Hematopoietic multipotent progenitor cell treated with erythropoietin and hydrocortisone succinate and interleukin-3 and kit ligand, for 4 days (in vitro differentiated cells): Measurements from ENCODE around the gene KCNJ5.

Source experiments
- DNase-seq: peaks from one replicate; pipeline ENCODE4 v3.0.0-alpha.2; 2015

KCNJ5 gene

DNA sequence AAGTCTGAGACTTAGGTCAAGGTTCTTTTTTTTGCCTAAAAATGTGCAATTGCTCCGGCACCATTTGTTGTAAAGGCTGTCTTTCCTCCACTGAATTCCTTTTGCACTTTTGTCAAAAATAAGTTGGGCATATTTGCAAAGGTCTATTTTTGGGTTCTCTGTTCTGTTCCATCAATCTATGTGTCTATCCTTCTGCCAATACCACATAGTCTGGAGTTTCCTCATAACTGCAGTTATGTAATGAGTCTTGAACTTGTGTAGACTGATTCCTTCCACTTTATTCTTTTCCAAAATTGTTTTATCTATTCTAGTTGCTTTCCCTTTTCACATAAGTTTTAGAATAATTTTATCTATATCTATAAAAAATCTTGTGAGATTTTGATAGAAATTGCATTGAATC is 6.7 kb downstream of the KCNJ5 start:
- no peak for DNase-seq

- DNase-seq: no peak
These were observed 7.6 kb downstream of the KCNJ5 start for GRCh38 chr11:128898580-128899344.

DNA sequence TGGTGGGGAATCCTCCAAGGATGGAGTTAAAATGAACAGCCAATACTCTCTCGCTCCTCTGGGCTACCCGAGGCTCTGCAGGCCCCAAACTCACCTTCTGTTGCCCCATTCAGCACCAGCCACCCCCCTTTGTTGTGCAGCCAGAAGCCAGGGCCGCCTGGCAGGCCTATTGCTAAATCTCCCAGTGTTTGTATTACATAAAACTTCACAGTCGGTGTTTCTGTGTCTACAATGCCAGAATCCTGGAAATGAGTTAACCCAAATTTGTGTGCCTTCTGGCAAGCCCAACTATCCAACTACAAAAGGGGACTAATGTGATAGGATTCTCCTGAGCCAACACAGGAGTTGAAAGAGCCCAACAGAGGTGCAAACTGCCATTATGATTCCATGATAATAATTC is 9.3 kb downstream of the KCNJ5 start:
- no peak for DNase-seq

DNA sequence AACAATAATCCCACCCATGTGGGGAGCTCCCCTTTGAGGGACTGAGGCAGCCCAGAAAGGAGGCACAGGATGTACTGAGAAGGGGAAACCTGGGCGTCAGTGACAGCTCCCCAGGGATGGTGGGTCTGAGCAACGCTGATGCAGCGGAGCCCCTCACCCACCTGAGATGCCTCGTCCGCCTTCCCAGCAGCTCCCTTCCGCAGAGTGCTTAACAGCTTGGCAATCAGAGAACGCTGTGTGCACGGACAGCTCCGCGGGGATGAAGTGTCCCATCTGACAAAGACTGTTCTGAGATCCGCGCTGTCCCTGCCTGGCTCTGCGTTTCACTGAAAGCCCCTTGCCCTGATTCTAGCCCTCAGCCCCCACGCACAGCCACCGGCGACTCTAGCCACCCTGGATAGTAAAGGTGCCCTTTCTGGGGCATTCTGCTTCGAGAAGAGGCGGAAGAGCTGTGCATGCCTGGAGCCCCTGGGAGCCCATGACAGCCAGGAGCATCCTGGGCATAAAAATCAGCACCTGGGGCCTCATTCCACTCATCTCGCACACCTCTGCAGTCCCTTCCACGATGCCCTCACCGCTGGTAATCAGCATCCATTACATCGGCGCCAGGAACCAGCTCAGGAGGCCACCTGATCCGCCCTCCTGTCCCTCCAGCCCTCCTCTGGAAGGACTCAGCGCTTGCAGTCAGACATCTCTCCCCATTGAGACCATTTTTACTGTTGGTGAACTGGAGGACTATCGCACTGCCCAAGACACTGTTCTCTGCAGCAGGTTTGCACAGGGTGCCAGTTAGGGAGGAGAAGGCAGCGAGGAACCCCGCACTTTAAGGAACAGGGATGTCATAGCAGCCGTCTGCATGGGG is 10.7 kb downstream of the KCNJ5 start:
- no peak for DNase-seq

DNA sequence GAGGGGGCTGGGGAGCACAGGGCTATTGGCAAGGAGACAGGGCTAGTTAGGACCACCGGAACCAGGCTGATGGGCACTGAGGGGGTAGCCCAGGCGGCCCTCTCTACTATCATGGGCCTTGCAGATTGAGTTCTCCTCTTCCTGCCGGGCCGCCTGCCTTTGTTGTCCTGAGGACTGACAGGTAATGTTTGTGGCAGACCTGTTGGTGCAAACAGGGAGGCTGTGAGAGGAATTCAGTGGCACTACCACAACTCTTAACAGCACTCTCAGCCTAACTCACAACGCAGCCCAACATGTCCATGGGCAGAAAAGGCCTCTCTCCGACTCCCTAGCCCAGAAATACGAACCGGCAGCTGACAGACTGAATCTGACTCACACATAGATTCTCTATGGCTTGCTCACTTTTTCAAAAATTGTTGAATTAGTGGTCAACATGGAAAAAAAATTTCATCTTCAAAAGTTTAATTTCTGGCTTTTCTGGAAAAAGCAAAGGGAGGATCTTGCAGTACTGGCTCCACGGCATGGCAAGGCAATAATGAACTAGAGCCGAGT is 11.4 kb downstream of the KCNJ5 start:
- no peak for DNase-seq

GRCh38 chr11:128903248-128904061 is 12.3 kb downstream of the KCNJ5 start:
- peak; percentile 32 for DNase-seq

GRCh38 chr11:128904303-128904655 is 13.1 kb downstream of the KCNJ5 start:
- no peak for DNase-seq

GRCh38 chr11:128904656-128905344 is 13.6 kb downstream of the KCNJ5 start:
- peak; percentile 39 for DNase-seq

DNA sequence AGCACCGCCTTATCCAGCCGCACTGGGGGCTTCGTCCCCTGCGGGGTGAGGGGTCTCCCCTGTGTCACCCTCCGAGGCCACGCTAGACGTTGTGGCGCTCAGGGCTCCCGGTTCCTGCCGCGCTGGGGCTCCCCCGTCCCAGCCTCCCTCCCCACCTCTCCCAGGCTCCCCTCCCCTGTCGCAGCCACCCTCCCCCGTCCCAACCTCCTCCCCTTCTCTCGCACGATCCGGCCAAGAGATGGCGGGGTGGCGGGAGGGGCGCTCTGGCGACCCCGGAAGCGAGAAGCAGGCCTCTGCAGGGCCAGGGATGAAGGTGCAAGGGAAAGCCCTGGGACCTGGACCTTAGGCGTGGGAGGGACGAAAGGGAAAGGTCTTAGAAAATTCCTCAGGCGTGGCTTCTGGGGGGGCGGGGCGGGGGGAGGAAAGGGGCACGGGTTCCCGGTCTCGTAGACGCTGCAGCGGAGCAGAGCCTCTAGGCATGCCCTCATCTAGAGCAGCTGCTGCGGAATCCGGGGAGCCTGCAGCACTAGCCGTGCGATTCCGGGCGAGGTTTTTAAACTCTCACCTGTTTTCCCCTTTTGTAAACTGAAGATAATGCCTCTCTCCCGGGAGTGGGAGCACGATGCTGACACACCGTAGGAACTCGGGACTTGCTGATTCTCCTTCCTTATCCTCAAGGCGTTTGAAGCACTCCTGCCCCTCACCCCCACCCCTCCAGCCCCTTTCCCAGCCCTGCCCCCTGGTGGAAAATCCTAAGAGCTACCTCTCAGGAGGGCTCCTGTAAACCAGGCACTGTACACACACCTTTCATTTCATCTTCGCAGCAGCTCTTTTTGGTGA is 14.4 kb downstream of the KCNJ5 start:
- peak; percentile 69 for DNase-seq

DNA sequence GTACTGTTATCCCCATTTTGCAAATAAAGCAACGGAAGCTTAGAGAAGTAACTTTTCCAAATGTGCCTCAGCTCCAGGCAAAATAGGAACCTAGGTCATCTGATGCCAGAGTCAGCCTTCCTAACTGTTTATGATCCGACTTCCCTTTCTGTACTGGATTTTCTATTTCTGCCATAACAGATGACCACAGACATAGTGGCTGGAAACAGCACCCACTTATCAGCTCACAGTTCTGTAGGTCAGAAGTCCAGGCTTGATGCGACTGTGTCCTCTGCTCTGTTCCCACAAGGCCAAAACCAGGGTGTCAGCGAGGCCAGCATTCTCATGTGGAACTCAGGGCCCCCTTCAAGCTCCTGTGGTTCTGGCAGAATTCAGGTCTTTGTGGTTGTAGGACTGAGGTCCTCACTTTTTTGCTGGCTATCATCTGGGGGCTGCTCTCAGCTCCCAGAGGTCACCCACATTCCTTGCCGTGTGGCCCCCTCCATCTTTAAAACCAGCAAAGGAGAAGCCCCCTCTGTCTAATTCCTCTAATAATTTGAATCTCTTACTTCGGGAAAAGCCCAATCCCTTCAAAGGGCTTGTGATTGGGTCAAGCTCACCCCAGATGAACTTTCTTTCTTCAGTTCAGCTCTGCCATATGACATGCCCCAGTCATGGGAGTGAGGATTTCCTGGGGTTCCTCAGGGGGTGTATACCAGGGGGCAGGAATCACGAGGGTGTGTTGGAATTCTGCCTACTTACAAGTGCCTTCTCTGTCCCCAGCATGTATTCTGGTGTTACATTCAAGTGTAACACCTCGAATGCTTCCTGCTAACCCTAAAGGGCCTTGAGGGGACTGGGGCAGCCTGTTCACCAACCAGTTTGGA is 15.3 kb downstream of the KCNJ5 start:
- no peak for DNase-seq

DNA sequence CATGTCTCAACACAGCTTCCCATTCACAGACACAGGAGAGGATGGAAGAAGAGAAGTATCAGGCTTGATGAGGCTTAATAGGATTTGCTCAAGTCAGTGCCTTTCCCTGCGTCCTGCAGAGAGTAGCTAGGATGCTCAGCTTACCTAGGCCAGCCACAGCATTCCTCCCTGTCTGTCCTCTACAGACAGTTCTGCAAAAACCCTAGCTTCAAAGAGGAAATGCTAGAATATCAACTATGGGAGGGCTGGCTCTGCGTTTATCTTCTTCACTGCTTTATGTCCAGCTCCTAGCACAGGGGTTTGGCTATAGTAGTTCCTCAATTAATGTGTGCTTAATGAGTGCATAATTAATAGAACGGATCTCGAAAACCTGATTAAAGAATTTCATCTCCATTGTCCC is 16.4 kb downstream of the KCNJ5 start:
- DNase-seq: no peak

DNA sequence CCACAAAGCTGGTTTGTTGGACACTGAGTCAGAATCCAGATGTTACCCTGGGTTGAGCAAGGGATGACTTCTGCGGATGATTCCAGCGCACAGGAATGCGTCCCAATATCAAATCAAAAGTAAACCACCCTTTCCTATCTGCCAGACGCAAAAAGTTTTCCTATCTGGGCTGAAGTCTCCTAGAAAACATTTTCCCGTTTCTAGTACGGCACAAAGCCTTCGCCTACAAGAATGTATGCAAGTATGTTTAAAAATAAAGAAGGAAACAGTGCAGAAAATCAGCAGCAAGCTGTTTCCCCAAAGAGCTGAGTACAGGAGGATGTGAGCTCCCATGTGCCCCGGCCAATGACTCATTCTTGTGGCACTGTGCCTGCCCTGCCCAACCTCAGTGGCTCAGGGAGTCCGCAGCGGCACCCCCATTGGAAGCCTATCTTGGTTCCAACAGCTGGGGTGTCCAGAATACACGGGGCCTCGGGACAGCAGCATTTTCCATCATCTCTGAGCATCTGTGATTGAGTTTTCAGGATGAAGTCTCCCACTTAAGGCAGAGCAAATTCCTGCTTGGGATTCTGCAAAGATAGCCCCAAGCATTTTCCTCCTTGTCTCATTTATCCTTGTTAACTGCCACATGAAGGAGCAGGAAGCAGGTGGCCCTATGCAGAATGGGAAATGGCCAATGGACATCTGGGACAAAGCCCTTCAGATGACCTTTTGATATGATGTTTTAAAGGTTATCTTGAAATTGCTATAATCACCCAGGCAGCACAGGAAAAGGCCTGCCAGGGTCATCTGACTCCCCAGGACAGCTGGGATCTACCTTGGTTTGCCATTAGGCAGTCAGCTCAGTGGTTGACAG is 17.5 kb downstream of the KCNJ5 start:
- peak; percentile 83 for DNase-seq

GRCh38 chr11:128909438-128910125 is 18.4 kb downstream of the KCNJ5 start:
- DNase-seq: no peak

- no peak for DNase-seq
These were observed 19.4 kb downstream of the KCNJ5 start for GRCh38 chr11:128910576-128910975.

GRCh38 chr11:128911239-128911638 is 20.1 kb downstream of the KCNJ5 start:
- DNase-seq: no peak

DNA sequence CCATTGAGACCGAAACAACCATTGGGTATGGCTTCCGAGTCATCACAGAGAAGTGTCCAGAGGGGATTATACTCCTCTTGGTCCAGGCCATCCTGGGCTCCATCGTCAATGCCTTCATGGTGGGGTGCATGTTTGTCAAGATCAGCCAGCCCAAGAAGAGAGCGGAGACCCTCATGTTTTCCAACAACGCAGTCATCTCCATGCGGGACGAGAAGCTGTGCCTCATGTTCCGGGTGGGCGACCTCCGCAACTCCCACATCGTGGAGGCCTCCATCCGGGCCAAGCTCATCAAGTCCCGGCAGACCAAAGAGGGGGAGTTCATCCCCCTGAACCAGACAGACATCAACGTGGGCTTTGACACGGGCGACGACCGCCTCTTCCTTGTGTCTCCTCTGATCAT is 20.5 kb downstream of the KCNJ5 start:
- DNase-seq: no peak

- DNase-seq: no peak
These were observed 22.6 kb downstream of the KCNJ5 start for GRCh38 chr11:128913806-128914205.

DNA sequence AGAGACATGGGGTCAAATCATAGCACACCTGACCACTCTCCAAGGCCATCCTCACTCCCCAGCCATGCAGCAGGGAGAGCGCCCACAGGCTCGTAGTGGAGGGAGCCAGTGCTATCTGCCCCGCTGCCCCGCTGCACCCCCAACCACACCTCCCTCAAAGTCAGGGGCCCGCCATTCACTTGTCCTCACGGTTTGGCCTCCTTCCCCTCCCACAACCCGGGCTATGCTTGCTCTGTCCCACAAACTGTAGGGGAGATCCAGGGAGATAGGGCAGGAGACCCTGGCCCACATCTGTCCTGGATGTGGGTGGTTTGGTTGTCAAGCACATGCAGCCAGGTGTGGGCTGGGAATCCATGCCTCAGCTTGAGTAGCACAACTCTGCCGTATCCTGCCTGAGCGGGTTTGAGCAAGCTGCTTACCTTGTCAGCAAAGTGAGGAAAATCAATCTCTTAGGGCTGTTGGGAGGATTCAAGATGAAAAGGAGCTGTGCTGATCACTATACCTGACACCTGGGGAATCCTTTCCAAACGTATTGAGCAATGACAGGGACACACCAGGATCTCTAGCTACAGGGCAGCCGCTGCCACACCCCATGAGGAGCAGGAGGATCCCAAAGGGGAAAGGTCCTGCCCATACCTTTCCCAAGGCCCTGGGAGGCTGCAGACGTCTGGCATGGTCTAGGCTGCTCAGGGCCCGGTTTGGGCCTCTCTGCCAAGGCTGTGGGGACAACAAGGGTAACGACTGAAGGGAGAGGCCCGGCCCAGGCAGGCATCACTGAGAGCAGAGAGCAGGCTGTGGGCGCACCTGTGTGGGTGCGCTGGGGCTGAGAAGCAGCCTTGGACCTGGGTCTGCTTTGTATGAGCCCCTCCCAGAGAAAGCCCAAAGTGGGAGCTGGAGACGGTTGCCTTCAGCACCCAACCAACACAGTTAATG is 23.3 kb downstream of the KCNJ5 start:
- DNase-seq: no peak
